ENCODE data around the gene FSTL5. TPM values are rescaled to one million over a fixed set of nuclear protein-coding genes. Genes with fewer than 3 reads are reported as not detected.

FSTL5 gene
- total RNA-seq, 1 experiment from 2014 or later: not detected

DNA sequence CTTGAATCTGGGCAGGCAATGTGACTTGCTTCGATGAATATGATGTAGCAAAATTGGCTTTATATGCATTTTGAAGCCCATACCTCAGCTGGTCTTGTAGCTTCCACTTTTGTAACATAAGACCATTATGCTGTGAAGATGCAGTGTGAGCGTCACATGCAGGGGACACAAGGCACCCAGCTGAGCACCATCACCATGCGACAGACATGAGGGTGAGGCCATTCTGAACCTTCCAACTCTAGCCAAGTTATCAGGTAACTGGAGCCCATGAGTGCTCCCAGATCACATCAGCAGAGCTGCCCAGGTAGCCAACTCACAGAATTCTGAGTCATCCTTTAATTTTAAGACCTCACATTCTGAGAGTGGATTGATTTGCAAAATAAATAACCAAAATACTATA is 705.9 kb downstream of the FSTL5 start:
- no peak for DNase-seq (ENCODE audit: low read depth)

GRCh38 chr4:161457311-161457710 is 706.5 kb downstream of the FSTL5 start:
- peak; percentile 28 for DNase-seq (ENCODE audit: low read depth)

DNA sequence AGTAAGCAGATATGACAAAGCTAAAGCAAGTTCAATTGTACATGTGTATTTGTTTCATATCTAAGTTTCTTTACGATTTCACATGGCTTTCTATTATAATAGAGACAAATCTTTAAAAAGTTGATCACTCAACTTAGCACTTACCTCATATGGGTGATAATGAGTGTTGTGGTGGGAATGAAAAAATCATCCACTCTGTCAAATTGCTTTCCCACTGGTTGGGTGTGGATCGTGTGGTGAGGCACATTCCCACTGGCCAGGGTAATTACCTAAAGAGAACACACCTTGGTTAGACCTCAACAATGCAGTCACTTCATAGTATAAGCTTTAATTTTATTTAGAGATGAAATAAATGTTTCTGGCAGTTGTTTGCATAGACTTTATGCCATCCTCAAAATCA is 708.9 kb downstream of the FSTL5 start:
- no peak for DNase-seq (ENCODE audit: low read depth)

- DNase-seq (ENCODE audit: low read depth): peak; percentile 13
These were observed 715.1 kb downstream of the FSTL5 start for GRCh38 chr4:161448550-161449180.

GRCh38 chr4:161444626-161445025 is 719.2 kb downstream of the FSTL5 start:
- no peak for DNase-seq (ENCODE audit: low read depth)

GRCh38 chr4:161442921-161443320 is 720.9 kb downstream of the FSTL5 start:
- DNase-seq (ENCODE audit: low read depth): peak; percentile 31

DNA sequence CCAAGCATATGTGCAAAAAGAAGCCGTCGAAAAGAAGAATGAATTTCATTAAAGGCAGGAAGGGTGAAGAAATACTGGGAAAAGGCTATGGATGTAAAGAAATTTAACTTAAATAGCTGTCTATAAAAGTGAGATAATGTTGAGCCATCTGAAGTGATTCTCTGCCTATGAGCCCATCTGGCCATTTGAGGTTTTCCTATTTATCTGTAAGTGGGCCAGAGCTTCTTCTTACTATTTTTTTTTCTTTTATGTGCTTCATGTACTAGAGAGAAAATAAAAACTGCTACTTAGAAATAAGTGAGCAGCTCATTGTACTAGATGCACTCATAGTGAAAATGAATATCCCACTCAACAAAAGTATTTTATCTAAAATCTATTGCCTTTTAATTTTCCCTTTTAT is 725.7 kb downstream of the FSTL5 start:
- DNase-seq (ENCODE audit: low read depth): no peak

DNA sequence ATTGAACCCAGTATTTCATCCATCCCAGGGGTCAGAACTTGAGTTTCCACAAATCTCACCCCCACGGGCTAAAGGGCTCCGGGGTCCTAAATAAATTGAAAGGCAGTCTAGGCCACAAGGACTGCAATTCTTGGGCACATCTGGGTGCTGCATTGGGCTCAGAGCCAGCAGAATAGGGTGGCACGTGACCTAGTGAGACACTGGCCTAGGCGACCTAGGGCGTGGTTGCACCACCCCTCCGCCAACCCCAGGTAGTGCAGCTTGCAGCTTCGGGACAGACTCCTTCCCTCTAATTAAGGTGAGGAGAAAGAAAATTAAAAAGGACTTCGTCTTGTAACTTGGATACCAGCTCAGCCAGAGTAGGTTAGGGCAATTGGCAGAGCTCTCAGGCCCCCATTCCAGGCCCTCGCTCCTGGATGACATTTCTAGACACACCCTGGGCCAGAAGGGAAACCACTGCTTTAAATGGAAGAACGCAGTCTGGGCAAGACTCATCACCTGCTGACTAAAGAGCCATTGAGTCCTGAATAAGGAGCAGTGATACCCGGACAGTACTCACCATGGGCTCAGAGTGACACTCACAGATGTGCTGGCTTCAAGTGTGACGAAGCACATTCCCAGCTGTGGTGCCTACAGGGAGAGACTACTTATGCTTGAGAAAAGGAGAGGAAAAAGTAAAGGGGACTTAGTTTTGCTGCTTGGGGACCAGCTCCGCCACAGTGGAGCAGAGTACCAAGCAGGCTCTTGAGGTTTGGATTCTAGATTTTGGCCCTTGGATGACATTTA is 735.4 kb downstream of the FSTL5 start:
- DNase-seq (ENCODE audit: low read depth): peak; percentile 71

- peak; percentile 36 for DNase-seq (ENCODE audit: low read depth)
These were observed 744.0 kb downstream of the FSTL5 start for GRCh38 chr4:161419822-161420221.

GRCh38 chr4:161411901-161412300 is 751.9 kb downstream of the FSTL5 start:
- DNase-seq (ENCODE audit: low read depth): no peak

- DNase-seq (ENCODE audit: low read depth): peak; percentile 76
These were observed 759.3 kb downstream of the FSTL5 start for GRCh38 chr4:161404346-161405110.

- DNase-seq (ENCODE audit: low read depth): peak; percentile 1
These were observed 760.0 kb downstream of the FSTL5 start for GRCh38 chr4:161403781-161404180.

DNA sequence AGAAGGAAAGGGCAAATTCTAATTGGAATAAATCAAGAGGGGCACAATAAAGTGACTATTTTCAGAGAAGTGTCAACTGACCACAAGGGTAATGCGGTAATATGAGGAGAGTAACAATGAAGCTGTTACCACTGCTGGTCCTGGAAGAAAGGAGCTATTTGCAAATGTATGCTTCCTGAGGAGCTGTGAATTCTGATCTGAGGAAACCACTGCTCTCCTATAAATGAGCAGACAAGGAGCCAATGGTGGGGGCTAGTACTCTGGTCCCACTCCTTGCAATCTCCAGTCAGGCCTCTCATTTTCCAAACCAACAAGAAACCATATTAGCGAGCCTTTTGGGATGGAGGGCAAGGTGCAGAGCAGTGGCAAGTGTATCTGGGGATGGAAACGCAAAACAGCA is 770.2 kb downstream of the FSTL5 start:
- no peak for DNase-seq (ENCODE audit: low read depth)

DNA sequence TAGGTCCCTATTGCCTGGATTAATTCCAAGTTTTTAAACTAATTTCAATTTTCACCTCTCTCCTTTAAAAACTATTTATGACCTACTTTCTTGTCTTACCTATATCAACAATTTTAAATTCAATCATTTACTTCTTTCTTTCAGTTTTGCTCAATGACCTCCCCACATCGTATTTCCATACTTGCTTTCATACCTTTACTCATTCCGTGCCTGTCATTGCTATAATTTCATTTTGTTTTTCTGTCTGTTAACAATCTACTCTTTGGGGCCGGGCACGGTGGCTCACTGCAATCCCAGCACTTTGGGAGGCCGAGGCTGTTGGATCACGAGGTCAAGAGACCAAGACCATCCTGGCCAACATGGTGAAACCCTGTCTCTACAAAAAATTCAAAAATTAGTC is 781.1 kb downstream of the FSTL5 start:
- DNase-seq (ENCODE audit: low read depth): no peak

DNA sequence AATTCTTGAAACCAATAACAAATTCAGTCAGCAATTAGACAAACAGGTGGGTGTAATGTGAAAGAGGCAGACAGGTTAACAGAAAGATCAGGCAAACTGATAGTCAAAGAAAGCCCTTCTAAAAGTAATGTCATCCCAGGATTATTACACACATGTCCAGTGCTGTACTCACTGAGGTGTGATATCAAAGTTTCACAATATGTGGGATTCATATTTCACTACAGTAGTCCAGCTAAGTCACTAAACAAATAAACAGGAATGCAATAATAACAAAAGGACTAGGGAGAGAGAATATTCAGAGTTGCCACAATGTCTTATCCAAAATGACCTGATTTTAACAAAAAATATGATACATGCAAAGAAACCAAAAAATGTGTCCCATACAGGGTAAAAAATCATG is 787.5 kb downstream of the FSTL5 start:
- DNase-seq (ENCODE audit: low read depth): peak; percentile 80

DNA sequence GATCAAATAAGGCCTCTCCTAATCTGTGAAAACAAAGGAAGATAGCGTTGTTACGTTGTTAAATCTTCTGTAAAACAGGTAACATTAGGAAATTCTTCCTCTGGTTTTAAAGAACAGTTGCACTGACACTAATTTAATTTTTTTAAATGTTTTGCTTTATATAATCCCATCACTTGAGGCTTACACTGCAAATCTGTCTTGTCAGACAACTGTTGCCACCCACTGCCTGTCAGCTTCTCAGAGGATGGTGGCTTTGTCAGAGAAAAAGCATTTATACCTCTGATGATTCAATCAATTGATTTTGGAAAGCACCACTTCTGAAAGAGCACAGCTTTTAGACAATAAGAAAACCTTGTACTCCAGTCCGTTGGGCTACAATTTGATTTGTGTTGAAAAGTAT is 799.1 kb downstream of the FSTL5 start:
- no peak for DNase-seq (ENCODE audit: low read depth)

- DNase-seq (ENCODE audit: low read depth): no peak
These were observed 802.8 kb downstream of the FSTL5 start for GRCh38 chr4:161360982-161361381.

DNA sequence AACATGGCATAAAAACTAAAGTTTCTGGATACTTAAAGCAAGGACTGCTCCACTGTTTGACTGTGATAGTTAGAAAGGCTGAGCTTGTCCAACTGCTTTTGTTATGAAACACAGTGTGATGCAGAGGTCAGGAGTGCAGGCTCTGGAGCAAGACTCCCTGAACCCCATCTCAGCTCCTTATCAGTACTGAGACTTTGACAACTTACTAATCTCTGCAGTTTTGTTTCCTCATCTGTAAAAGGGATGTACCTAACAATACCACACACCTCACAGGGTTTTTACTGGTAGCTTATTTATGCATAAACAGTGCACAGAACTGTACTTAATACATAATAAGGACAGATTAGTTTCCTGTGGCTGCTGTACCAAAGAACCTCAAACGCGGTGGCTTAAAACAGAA is 804.3 kb downstream of the FSTL5 start:
- DNase-seq (ENCODE audit: low read depth): peak; percentile 18

DNA sequence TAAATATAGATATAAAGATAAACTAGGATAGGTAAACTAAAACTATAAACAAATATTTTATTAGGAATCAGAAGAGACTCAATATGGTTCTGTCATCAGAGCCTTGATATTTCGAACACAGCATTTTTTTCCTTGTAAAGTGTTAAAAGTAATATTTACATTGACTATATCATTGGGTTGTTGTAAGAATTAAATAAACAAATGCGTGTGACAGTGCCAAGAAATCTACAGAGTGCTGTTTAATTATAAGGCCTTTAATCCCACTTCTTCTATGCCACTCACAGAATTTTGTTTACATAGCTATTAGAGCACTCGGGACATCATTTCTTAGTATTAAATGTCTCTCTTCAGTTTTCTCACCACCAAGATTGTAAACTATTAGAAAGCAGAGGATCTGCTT is 807.4 kb downstream of the FSTL5 start:
- no peak for DNase-seq (ENCODE audit: low read depth)

DNA sequence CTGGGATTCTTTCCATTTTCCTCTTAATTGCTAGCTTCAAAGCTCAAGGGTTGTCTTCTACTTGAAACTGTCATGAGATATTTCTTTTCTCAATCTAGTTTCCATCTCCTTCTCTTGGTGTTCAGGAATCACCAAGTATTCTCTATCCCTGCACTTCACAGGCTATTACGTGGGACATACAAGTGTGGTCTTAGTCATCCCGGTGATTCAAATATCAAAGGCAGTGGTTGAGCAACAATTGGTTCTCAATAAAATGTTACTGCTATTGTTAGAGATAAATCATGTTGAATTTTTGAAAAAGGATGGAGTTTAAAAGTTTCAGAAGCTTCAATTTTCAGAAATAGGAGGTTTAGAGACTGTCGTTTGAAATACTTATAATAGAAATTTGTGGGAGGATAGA is 812.9 kb downstream of the FSTL5 start:
- no peak for DNase-seq (ENCODE audit: low read depth)

GRCh38 chr4:161345741-161346140 is 818.1 kb downstream of the FSTL5 start:
- DNase-seq (ENCODE audit: low read depth): no peak

GRCh38 chr4:161343569-161343950 is 820.2 kb downstream of the FSTL5 start:
- no peak for DNase-seq (ENCODE audit: low read depth)
